Activated B cell treated with CpG ODN at 0.5 μM for 24 hours (primary cell): ENCODE results near the gene ANKLE1. TPM values are rescaled to one million over a fixed set of nuclear protein-coding genes. Genes with fewer than 3 reads are reported as not detected.

Experiments used
- ATAC-seq: fragments of 200-7000 bp; cut with Tn5 transposase; one replicate; pipeline ENCODE4 v1.10.0; 2021; ENCODE audit warnings: low read depth, mild to moderate bottlenecking, moderate library complexity
- CTCF ChIA-PET: fragments of 350-600 bp; sonication (Branson Sonifier 250); formaldehyde crosslinking; loops from one replicate; lab custom pipeline; 2021; ENCODE audit warnings: antibody characterized with exemption; lab: Charles Lee
- POLR2A ChIA-PET: fragments of 350-600 bp; sonication (Branson Sonifier 250); formaldehyde crosslinking; loops from one replicate; lab custom pipeline; 2021; ENCODE audit warnings: antibody characterized with exemption; lab: Charles Lee
- DNase-seq: peaks from one replicate; pipeline ENCODE4 v3.0.0; 2022
- H3K27ac Mint-ChIP-seq: one replicate; pipeline ENCODE4 v1.8.0; 2020; ENCODE audit warnings: mixed read lengths
- H3K27me3 Mint-ChIP-seq: one replicate; pipeline ENCODE4 v1.8.0; 2021; ENCODE audit warnings: mixed read lengths
- H3K36me3 Mint-ChIP-seq: one replicate; pipeline ENCODE4 v1.8.0; 2021; ENCODE audit warnings: low read depth, mixed read lengths
- H3K4me1 Mint-ChIP-seq: one replicate; pipeline ENCODE4 v1.8.0; 2021; ENCODE audit warnings: mixed read lengths
- H3K4me3 Mint-ChIP-seq: one replicate; pipeline ENCODE4 v1.8.0; 2020; ENCODE audit warnings: mild to moderate bottlenecking, mixed read lengths
- H3K9me3 Mint-ChIP-seq: one replicate; pipeline ENCODE4 v1.8.0; 2020; ENCODE audit warnings: mixed read lengths
- CTCF ChIP-seq: fragments of 200-600 bp; IDR thresholded peaks from one replicate; pipeline ENCODE4 v1.8.0; 2022; ENCODE audit warnings: antibody characterized with exemption, mild to moderate bottlenecking
- intact Hi-C: fragments of 100-400 bp; cut with micrococcal nuclease; formaldehyde crosslinking; loops from one replicate; pipeline ENCODE4 v1.15.1; 2024
- total RNA-seq: library from RNA; stranded (reverse); gene quantifications from 2 replicates; pipeline ENCODE4 v1.2.3, GENCODE V29; 2022

The ANKLE1 gene
- total RNA-seq, 1 donor from 2014 or later: 9.1 TPM

GRCh38 chr19:17325881-17326594 is 44.3 kb downstream of the ANKLE1 start:
- intact Hi-C loops: no loop called here
- ChIA-PET POLR2A (interaction anchor here (0.7 to 3.5 kb wide), 4 partner anchors 7 to 34 kb away, joined by 3 to 24 read pairs (median 4); partner anchors contain the start of gene DDA1), CTCF (no interaction called here)
- Mint-ChIP-seq H3K4me1 (peaks cover 18% of the 10 kb centered on the region), H3K36me3 (peaks cover 10% of the 10 kb centered on the region), H3K4me3 (no peak overlapping the region), H3K27me3 (peaks cover 6% of the 10 kb centered on the region), H3K27ac (no peak overlapping the region), H3K9me3 (no peaks in the 10 kb centered on the region)
- TF ChIP-seq CTCF: no peak
- DNase-seq: no peak
- ATAC-seq: no peak

- Mint-ChIP-seq H3K27ac (no peak overlapping the region), H3K4me3 (no peak overlapping the region), H3K36me3 (peaks cover 8% of the 10 kb centered on the region), H3K9me3 (no peaks in the 10 kb centered on the region), H3K27me3 (peaks cover 6% of the 10 kb centered on the region), H3K4me1 (peaks cover 18% of the 10 kb centered on the region)
- CTCF ChIA-PET: no interaction called here
- no peak for ATAC-seq
- intact Hi-C loops: no loop called here
- TF ChIP-seq CTCF: no peak
- no peak for DNase-seq
- POLR2A ChIA-PET: interaction anchor here (0.7 to 3.5 kb wide), 2 partner anchors 9 to 17 kb away, joined by 3 to 24 read pairs; partner anchors contain the start of gene DDA1
Observed at GRCh38 chr19:17326595-17326966, 44.9 kb downstream of the ANKLE1 start.

GRCh38 chr19:17327068-17327653 is 45.5 kb downstream of the ANKLE1 start:
- DNase-seq (no peak), ATAC-seq (no peak)
- peak overlapping the region; percentile 52 for H3K4me3 Mint-ChIP-seq
- TF ChIP-seq CTCF: no peak
- H3K36me3 Mint-ChIP-seq: peaks cover 6% of the 10 kb centered on the region
- peaks cover 6% of the 10 kb centered on the region for H3K27me3 Mint-ChIP-seq
- intact Hi-C loops: no loop called here
- ChIA-PET POLR2A (interaction anchor here (0.7 to 3.5 kb wide), 3 partner anchors 9 to 18 kb away, joined by 3 to 24 read pairs (median 3); partner anchors contain the start of gene DDA1), CTCF (no interaction called here)
- H3K4me1 Mint-ChIP-seq: peaks cover 18% of the 10 kb centered on the region
- H3K27ac Mint-ChIP-seq: no peak overlapping the region
- no peaks in the 10 kb centered on the region for H3K9me3 Mint-ChIP-seq

- ChIA-PET POLR2A (interaction anchor here (0.5 to 3.5 kb wide), 8 partner anchors 11 to 1265 kb away, joined by 3 to 24 read pairs (median 4); partner anchors contain the start of genes DDA1, MRPL34 and SLC27A1), CTCF (interaction anchor here (1.0 kb wide), 1 partner anchor 23 kb away, joined by 3 read pairs; the partner anchor contains the start of gene MRPL34)
- H3K4me3 Mint-ChIP-seq: peak overlapping the region; percentile 77
- H3K27ac Mint-ChIP-seq: no peak overlapping the region
- DNase-seq (peak; percentile 56), ATAC-seq (peak; percentile 88)
- H3K9me3 Mint-ChIP-seq: no peaks in the 10 kb centered on the region
- no peak for TF ChIP-seq CTCF
- H3K27me3 Mint-ChIP-seq: peaks cover 6% of the 10 kb centered on the region
- intact Hi-C loops: no loop called here
- peaks cover 16% of the 10 kb centered on the region for H3K4me1 Mint-ChIP-seq
- no peaks in the 10 kb centered on the region for H3K36me3 Mint-ChIP-seq
Observed at GRCh38 chr19:17327654-17328516, 46.2 kb downstream of the ANKLE1 start.
